WTC11 (cell line): ENCODE data around the gene PCBP3.

ENCODE experiments used
- AR ChIP-seq: fragments of 250-450 bp; sonication (Bioruptor Pico); IDR thresholded peaks from 2 replicates; pipeline ENCODE4 v1.9.0; 2021; ENCODE audit warnings: mild to moderate bottlenecking
- GABPB1 ChIP-seq: sonication (generic); formaldehyde crosslinking; IDR thresholded peaks from 2 replicates; pipeline ENCODE4 v1.8.1; 2023; ENCODE audit warnings: mild to moderate bottlenecking, missing genetic modification reagents
- TEAD1 ChIP-seq: sonication (generic); formaldehyde crosslinking; IDR thresholded peaks from 2 replicates; pipeline ENCODE4 v1.8.0; 2022; ENCODE audit warnings: mild to moderate bottlenecking, missing genetic modification reagents

GRCh38 chr21:45792682-45793383 lies 149.3 kb downstream of the PCBP3 start:
- TF ChIP-seq TEAD1 (CRISPR knock-in tag) (no peak), AR (CRISPR knock-in tag) (no peak), GABPB1 (no peak)
